CD4-positive, CD25-positive, alpha-beta regulatory T cell (primary cell): ENCODE measurements around the gene BEND6. TPM values are rescaled to one million over a fixed set of nuclear protein-coding genes. Genes with fewer than 3 reads are reported as not detected.

Experiments
- ATAC-seq, 2 donors: fragments of 150-1000 bp; cut with Tn5 transposase; one replicate each; pipeline ENCODE4 v1.10.0; 2021; ENCODE audit warnings: low read depth in 2 of 2, moderate number of reproducible peaks in 2 of 2, moderate library complexity in 1 of 2
- DNase-seq, 3 donors: peaks; one replicate each; pipeline versions ENCODE4 v3.0.0 to v3.0.0-alpha.2; 2012 to 2022; ENCODE audit warnings: mixed read lengths in 1 of 3
- H3K27ac ChIP-seq: one replicate; pipeline ENCODE4 v1.7.0; 2013; ENCODE audit warnings: mild to moderate bottlenecking, low read length; ENCODE audit not compliant: insufficient read depth, poor library complexity, severe bottlenecking
- H3K27me3 ChIP-seq: one replicate; pipeline ENCODE4 v1.7.0; 2013; ENCODE audit warnings: low read length; ENCODE audit not compliant: control insufficient read depth, insufficient read depth
- H3K36me3 ChIP-seq: one replicate; pipeline ENCODE4 v1.7.0; 2013; ENCODE audit warnings: mild to moderate bottlenecking, low read length, moderate library complexity; ENCODE audit not compliant: control insufficient read depth, insufficient read depth
- H3K4me1 ChIP-seq: 2 replicates; pipeline ENCODE4 v1.7.0; 2013; ENCODE audit warnings: mild to moderate bottlenecking, low read length; ENCODE audit not compliant: insufficient read depth, control insufficient read depth, poor library complexity, severe bottlenecking
- H3K4me3 ChIP-seq: one replicate; pipeline ENCODE4 v1.7.0; 2013; ENCODE audit warnings: low read depth, mild to moderate bottlenecking, low read length, moderate library complexity
- H3K9me3 ChIP-seq, 2 experiments: 1 replicate in 1 of 2; 2 replicates in 1 of 2; pipeline ENCODE4 v1.7.0; 2013; ENCODE audit warnings: low read length in 2 of 2, mild to moderate bottlenecking in 1 of 2, moderate library complexity in 1 of 2; ENCODE audit not compliant: control insufficient read depth in 2 of 2
- H3K27ac Mint-ChIP-seq, 3 donors: one replicate each; pipeline ENCODE4 v1.8.0; 2020 to 2022; ENCODE audit warnings: mild to moderate bottlenecking in 3 of 3, mixed read lengths in 3 of 3, moderate library complexity in 2 of 3
- H3K27me3 Mint-ChIP-seq: one replicate; pipeline ENCODE4 v1.8.0; 2022; ENCODE audit warnings: mild to moderate bottlenecking, mixed read lengths
- H3K36me3 Mint-ChIP-seq: one replicate; pipeline ENCODE4 v1.8.0; 2020; ENCODE audit warnings: mixed read lengths
- H3K4me1 Mint-ChIP-seq, 4 donors: one replicate each; pipeline ENCODE4 v1.8.0; 2020 to 2022; ENCODE audit warnings: mixed read lengths in 4 of 4, mild to moderate bottlenecking in 1 of 4
- H3K4me3 Mint-ChIP-seq, 4 donors: one replicate each; pipeline ENCODE4 v1.8.0; 2020 to 2022; ENCODE audit warnings: mild to moderate bottlenecking in 4 of 4, mixed read lengths in 4 of 4, moderate library complexity in 3 of 4
- H3K9me3 Mint-ChIP-seq, 7 donors: one replicate each; pipeline ENCODE4 v1.8.0; 2020 to 2022; ENCODE audit warnings: mixed read lengths in 7 of 7, mild to moderate bottlenecking in 3 of 7, moderate library complexity in 2 of 7
- polyA plus RNA-seq, 4 donors: library from polyadenylated mRNA; unstranded; fragments of 300-500 nt; fragmentation: Illumina TruSeq; gene quantifications; one replicate each; pipeline ENCODE4 v1.2.3, GENCODE V29; 2021
- total RNA-seq: library from RNA; stranded (reverse); gene quantifications from one replicate; pipeline ENCODE4 v1.2.3, GENCODE V29; 2022

Gene BEND6, protein sequence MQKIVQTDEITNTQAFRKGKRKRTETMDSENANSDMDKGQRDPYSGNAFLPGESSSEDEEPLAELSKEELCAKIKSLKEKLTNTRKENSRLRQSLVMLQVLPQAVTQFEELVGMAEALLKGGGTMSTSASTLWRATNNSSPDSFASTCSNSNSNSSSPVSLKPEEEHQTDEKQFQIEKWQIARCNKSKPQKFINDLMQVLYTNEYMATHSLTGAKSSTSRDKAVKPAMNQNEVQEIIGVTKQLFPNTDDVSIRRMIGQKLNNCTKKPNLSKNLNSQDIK
- total RNA-seq: not detected
- not detected for polyA plus RNA-seq

DNA sequence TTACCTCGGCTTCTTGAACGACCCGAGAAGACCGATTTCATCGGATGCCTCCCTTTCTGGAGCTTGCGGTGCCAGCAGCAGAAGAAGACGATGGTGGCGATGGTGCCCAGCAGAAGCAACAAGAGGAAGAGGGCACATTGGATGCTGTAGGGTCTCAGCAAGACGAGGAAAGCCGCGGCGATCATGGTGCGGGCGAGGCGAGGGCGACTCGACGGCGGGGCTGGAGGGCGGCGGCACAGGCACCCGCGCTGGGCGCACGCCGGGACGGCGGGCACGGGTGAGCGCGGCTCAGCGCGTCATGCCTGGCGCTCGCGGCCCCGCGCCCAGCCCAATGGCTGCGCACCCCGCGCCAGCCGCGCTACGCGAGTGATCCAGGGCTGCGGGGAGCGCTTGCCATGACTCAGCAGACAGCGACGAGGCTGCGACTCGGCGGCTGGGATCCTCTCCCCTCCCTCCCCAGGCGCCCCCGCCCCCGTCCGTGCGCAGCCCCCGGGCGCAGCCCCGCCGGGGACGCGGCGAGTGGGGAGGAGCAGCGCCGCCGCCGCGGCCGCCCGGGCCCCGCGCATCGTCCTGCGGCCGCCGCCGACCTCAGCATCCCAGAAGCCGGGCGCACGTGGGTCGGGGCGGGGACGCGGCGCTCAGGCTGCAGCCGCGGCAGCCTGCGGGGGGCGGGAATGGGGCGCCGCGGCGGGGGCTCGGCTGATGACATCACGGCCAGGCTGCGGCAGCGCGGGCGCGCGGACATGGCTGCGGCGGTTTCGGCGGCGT lies at the start of gene BEND6:
TSS of gene BEND6 (plus strand) at position 705 of the 768 bp plus-strand sequence. CDS start 26,704 bp downstream, outside the sequence.
- Histone ChIP-seq H3K27me3 (peaks cover 50% of the 10 kb centered on the region), H3K27ac (no peak within 1 kb of the TSS), H3K9me3 (no peaks in the 10 kb centered on the region), H3K4me1 (peaks cover 21% of the 10 kb centered on the region), H3K4me3 (peak within 1 kb of the TSS; percentile 51), H3K36me3 (no peaks in the 10 kb centered on the region)
- Mint-ChIP-seq H3K4me1 (peaks cover 12 to 22% (median 16%) of the 10 kb centered on the region in 4 donors), H3K27me3 (peaks cover 74% of the 10 kb centered on the region), H3K27ac (peak within 1 kb of the TSS in 1 of 3 donors; percentile 80), H3K9me3 (peaks cover 0 to 4% (median 0%) of the 10 kb centered on the region in 7 donors), H3K36me3 (no peaks in the 10 kb centered on the region), H3K4me3 (peak within 1 kb of the TSS; percentile 87 to 96 (median 88))
- peak; percentile 42 to 52 for ATAC-seq
- DNase-seq: peak in 1 of 3 donors; percentile 24

DNA sequence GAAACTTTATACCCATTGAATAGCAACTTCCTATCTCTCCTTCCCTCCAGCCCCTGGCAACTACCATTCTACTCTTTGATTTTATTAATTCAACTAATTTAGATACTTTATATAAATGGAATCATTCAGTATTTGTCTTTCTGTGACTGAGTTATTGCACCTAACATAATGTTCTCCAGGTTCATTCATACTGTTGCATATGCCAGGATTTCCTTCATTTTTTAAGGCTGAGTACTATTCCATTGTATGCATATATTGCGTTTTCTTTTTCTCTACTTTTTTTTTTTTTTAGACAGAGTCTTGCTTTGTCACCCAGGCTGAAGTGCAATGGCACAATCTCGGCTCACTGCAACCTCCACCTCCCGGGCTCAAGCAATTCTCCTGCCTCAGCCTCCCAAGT lies 49.5 kb upstream of the BEND6 start:
- no peaks in the 10 kb centered on the region for H3K4me1 ChIP-seq
- H3K9me3 ChIP-seq: no peaks in the 10 kb centered on the region
- H3K36me3 ChIP-seq: no peaks in the 10 kb centered on the region
- H3K9me3 Mint-ChIP-seq: peaks cover 0 to 1% (median 0%) of the 10 kb centered on the region in 7 donors
- H3K27me3 ChIP-seq: peaks cover 4% of the 10 kb centered on the region
- H3K36me3 Mint-ChIP-seq: no peaks in the 10 kb centered on the region
- no peak overlapping the region for H3K27ac Mint-ChIP-seq
- no peak overlapping the region for H3K4me3 ChIP-seq
- no peak overlapping the region for H3K27ac ChIP-seq
- H3K4me1 Mint-ChIP-seq: no peaks in the 10 kb centered on the region
- ATAC-seq (no peak), DNase-seq (no peak)
- peaks cover 17% of the 10 kb centered on the region for H3K27me3 Mint-ChIP-seq
- H3K4me3 Mint-ChIP-seq: no peak overlapping the region

DNA sequence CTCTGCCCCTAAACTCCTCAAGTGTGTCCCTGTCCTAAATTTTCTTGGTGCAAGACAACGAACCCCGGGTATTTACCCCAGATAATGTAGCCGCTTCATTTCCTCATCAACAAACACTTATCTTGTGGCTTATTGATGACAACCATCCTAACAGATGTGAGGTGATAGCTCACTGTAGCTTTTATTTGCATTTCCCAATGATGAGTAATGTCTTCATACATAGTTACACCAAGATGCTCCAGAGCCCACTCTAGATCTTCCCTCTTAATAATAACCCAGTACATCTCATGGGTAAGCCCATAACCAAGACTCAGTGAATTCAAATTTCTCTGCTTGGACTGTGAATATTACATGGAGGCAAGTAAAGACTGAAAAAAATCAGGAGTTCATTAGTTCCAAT lies 48.2 kb upstream of the BEND6 start:
- Histone ChIP-seq H3K27ac (no peak overlapping the region), H3K4me3 (no peak overlapping the region), H3K4me1 (no peaks in the 10 kb centered on the region), H3K27me3 (peaks cover 4% of the 10 kb centered on the region), H3K9me3 (no peaks in the 10 kb centered on the region), H3K36me3 (no peaks in the 10 kb centered on the region)
- Mint-ChIP-seq H3K4me3 (no peak overlapping the region), H3K27ac (no peak overlapping the region), H3K9me3 (peaks cover 0 to 1% (median 0%) of the 10 kb centered on the region in 7 donors), H3K4me1 (no peaks in the 10 kb centered on the region), H3K36me3 (no peaks in the 10 kb centered on the region), H3K27me3 (peaks cover 17% of the 10 kb centered on the region)
- DNase-seq: no peak
- ATAC-seq: no peak

DNA sequence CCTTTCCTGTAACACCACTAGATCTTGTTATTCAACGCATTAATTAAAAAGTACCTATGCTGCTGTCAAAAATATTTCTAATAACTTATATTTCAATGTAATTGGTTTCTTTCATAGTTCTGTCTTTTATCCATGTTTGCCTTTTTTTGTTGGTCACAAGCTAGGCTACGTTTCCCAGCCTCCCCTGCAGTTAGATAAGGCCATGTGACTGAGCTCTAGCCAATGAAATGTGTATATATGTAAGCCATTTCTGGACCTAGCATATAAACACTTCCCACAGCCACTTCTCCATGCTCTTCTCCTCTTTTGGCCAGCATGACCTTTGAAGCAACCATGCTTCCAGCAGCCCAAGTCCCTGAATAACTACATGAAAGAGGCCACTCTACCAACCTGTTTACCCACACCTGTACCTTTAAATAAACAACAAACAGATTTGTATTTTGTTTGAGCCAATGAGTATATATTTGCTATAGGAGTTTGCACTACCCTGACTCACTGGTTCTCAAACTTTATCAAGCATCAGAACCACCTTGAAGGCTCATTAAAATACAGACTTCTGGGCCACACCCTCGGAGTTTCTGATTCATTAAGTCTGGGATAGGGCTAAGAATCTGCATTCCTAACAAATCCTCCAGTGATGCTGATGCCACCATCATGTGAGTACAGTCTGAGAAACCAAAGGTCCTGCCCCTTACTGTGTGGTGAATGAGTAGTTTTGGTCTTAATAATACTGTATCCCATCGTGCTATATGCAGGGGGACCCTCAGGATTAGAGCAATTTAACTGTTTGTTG lies 45.6 kb upstream of the BEND6 start:
- Mint-ChIP-seq H3K27me3 (peaks cover 20% of the 10 kb centered on the region), H3K36me3 (no peaks in the 10 kb centered on the region)

DNA sequence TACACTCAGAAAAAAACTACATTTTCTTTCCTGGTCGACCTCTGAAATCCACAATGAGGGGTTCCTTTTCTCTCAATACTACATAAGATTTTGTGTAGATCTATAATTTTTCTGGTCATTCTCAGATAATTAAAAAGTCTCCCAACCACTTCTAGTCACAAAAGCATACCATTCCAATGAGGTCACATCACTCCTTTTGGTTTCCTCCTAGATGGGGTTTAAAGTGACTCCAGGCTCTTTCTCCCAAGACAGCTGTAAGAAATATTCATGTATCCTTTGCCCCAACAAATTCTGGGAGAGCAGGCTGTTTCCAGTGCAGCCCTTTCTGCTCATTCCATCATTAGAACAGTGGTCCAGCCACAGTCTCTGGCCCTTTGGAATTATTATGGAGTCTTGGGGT lies 43.1 kb upstream of the BEND6 start:
- Mint-ChIP-seq H3K27ac (no peak overlapping the region), H3K9me3 (no peaks in the 10 kb centered on the region), H3K4me1 (no peaks in the 10 kb centered on the region), H3K36me3 (no peaks in the 10 kb centered on the region), H3K27me3 (peaks cover 10% of the 10 kb centered on the region), H3K4me3 (no peak overlapping the region)
- Histone ChIP-seq H3K27me3 (peaks cover 12% of the 10 kb centered on the region), H3K4me1 (no peaks in the 10 kb centered on the region), H3K36me3 (no peaks in the 10 kb centered on the region), H3K4me3 (no peak overlapping the region), H3K9me3 (no peaks in the 10 kb centered on the region), H3K27ac (no peak overlapping the region)
- DNase-seq: no peak
- no peak for ATAC-seq

More for the DNA sequence above, 45.6 kb upstream of the BEND6 start:
- no peaks in the 10 kb centered on the region for H3K36me3 ChIP-seq
- peaks cover 9% of the 10 kb centered on the region for H3K27me3 ChIP-seq
- no peaks in the 10 kb centered on the region for H3K9me3 ChIP-seq
- DNase-seq (no peak), ATAC-seq (no peak)
- no peaks in the 10 kb centered on the region for H3K4me1 ChIP-seq
- no peak overlapping the region for H3K27ac Mint-ChIP-seq
- H3K27ac ChIP-seq: no peak overlapping the region
- no peaks in the 10 kb centered on the region for H3K4me1 Mint-ChIP-seq
- H3K9me3 Mint-ChIP-seq: no peaks in the 10 kb centered on the region
- H3K4me3 Mint-ChIP-seq: no peak overlapping the region
- H3K4me3 ChIP-seq: no peak overlapping the region

DNA sequence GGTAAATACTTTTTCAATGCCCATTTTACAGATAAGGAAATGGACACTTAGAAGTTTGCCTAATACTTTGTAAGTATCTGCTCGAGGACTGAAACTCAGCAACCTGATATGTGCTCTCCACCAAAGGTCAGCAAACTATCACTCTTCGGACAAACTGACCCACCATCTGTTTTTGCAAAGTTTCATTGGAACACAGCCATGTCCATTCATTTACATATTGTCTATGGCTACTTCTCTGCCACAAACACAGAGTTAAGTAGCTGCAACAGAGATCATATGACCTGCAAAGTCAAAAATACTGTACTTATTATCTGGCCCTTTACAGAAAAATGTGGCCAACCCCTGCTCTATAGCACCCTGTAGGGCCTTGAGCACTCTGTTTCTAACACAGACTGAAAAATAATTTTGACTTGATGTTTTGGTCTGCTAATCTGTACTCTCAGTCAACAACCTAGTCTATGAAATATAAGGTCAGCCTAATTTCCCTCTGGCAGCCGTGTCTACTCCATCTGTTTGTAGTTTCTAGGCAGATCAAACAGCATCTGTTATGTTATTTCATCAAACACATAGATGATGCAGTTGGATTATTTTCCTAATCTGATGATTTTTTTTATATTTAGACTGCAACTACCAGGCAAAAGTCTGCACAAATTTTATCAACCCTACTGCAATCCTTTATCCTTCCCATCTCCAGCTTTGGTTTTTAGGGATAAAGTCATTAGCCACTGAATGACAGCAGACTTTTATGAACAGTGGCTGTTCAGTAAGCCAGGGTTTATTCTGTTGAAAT lies 41.4 kb upstream of the BEND6 start:
- Mint-ChIP-seq H3K9me3 (no peaks in the 10 kb centered on the region), H3K4me3 (no peak overlapping the region), H3K27me3 (peaks cover 22% of the 10 kb centered on the region), H3K4me1 (no peaks in the 10 kb centered on the region), H3K36me3 (no peaks in the 10 kb centered on the region), H3K27ac (no peak overlapping the region)
- Histone ChIP-seq H3K9me3 (no peaks in the 10 kb centered on the region), H3K36me3 (no peaks in the 10 kb centered on the region), H3K27me3 (peaks cover 12% of the 10 kb centered on the region), H3K4me3 (no peak overlapping the region), H3K27ac (no peak overlapping the region), H3K4me1 (no peaks in the 10 kb centered on the region)
- ATAC-seq: no peak
- DNase-seq: no peak
